HS-5 (cell line): ENCODE results near the gene TM7SF3.

ENCODE experiments used
- DNase-seq: peaks from one replicate; pipeline ENCODE4 v3.0.0-alpha.2; 2012; ENCODE audit warnings: low read depth

Gene TM7SF3

GRCh38 chr12:27014859-27015729, 910 bp upstream of the TM7SF3 start:
- no peak for DNase-seq

- DNase-seq = no peak
Observed at GRCh38 chr12:27013611-27014084, 536 bp downstream of the TM7SF3 start.

- no peak for DNase-seq
Observed at GRCh38 chr12:27012982-27013255, 1.3 kb downstream of the TM7SF3 start.

GRCh38 chr12:27012239-27012981, 1.8 kb downstream of the TM7SF3 start:
- DNase-seq = no peak

GRCh38 chr12:27009881-27010301, 4.3 kb downstream of the TM7SF3 start:
- DNase-seq = no peak

- no peak for DNase-seq
Observed at GRCh38 chr12:27008081-27008480, 6.1 kb downstream of the TM7SF3 start.

- no peak for DNase-seq
Observed at GRCh38 chr12:27006797-27007467, 7.3 kb downstream of the TM7SF3 start.

- no peak for DNase-seq
Observed at GRCh38 chr12:27005495-27005894, 8.7 kb downstream of the TM7SF3 start.

- no peak for DNase-seq
Observed at GRCh38 chr12:27003421-27004381, 10.5 kb downstream of the TM7SF3 start.

GRCh38 chr12:27002141-27002540, 12.0 kb downstream of the TM7SF3 start:
- DNase-seq = no peak

GRCh38 chr12:27001663-27002062, 12.5 kb downstream of the TM7SF3 start:
- DNase-seq = no peak

GRCh38 chr12:27000961-27001360, 13.2 kb downstream of the TM7SF3 start:
- DNase-seq = no peak

GRCh38 chr12:26997003-26997402, 17.2 kb downstream of the TM7SF3 start:
- no peak for DNase-seq

GRCh38 chr12:26995706-26996105, 18.5 kb downstream of the TM7SF3 start:
- DNase-seq = no peak

- no peak for DNase-seq
Observed at GRCh38 chr12:26994109-26994508, 20.1 kb downstream of the TM7SF3 start.

- DNase-seq = no peak
Observed at GRCh38 chr12:26991826-26992225, 22.4 kb downstream of the TM7SF3 start.

GRCh38 chr12:26989873-26990272, 24.3 kb downstream of the TM7SF3 start:
- DNase-seq = no peak

- DNase-seq = no peak
Observed at GRCh38 chr12:26988703-26989102, 25.5 kb downstream of the TM7SF3 start.

- no peak for DNase-seq
Observed at GRCh38 chr12:26987634-26988424, 26.4 kb downstream of the TM7SF3 start.

GRCh38 chr12:26982866-26983265, 31.3 kb downstream of the TM7SF3 start:
- no peak for DNase-seq

GRCh38 chr12:26979733-26980132, 34.5 kb downstream of the TM7SF3 start:
- DNase-seq = no peak
